Nephron progenitor cell (in vitro differentiated cells): Measurements from ENCODE around the gene PRAC2.
"Not testable (repeated sequence)": the region's sequence is repeated elsewhere in the genome, so short reads cannot be mapped to it uniquely, and the experiment has no call there.

Experiments used
- DNase-seq: peaks from one replicate; pipeline ENCODE4 v3.0.0; 2021
- H3K27ac Mint-ChIP-seq: 2 replicates; pipeline ENCODE4 v1.8.0; 2021; ENCODE audit warnings: mild to moderate bottlenecking, moderate library complexity, mixed read lengths
- H3K27me3 Mint-ChIP-seq: 2 replicates; pipeline ENCODE4 v1.8.0; 2021; ENCODE audit warnings: mild to moderate bottlenecking, low read depth, mixed read lengths; ENCODE audit not compliant: poor library complexity
- H3K36me3 Mint-ChIP-seq: 2 replicates; pipeline ENCODE4 v1.8.0; 2021; ENCODE audit warnings: low read depth, mixed read lengths
- H3K4me1 Mint-ChIP-seq: 2 replicates; pipeline ENCODE4 v1.8.0; 2021; ENCODE audit warnings: mixed read lengths
- H3K4me3 Mint-ChIP-seq: 2 replicates; pipeline ENCODE4 v1.8.0; 2021; ENCODE audit warnings: mild to moderate bottlenecking, moderate library complexity, mixed read lengths
- H3K9me3 Mint-ChIP-seq: 2 replicates; pipeline ENCODE4 v1.8.0; 2021; ENCODE audit warnings: mild to moderate bottlenecking, moderate library complexity, mixed read lengths
- CTCF ChIP-seq: fragments of 200-600 bp; sonication (generic); IDR thresholded peaks from 2 replicates; pipeline ENCODE4 v1.5.0; 2021; ENCODE audit warnings: antibody characterized with exemption

Gene PRAC2

GRCh38 chr17:48711128-48711527 lies 11.9 kb upstream of the PRAC2 start:
- Mint-ChIP-seq H3K36me3 (peaks cover 12% of the 10 kb centered on the region), H3K27me3 (peaks cover 48% of the 10 kb centered on the region), H3K4me1 (peaks cover 15% of the 10 kb centered on the region), H3K9me3 (no peaks in the 10 kb centered on the region), H3K27ac (no peak overlapping the region), H3K4me3 (no peak overlapping the region)
- DNase-seq = no peak
- no peak for TF ChIP-seq CTCF

- peaks cover 74% of the 10 kb centered on the region for H3K27me3 Mint-ChIP-seq
- H3K4me1 Mint-ChIP-seq = peaks cover 32% of the 10 kb centered on the region
- no peak for DNase-seq
- no peak overlapping the region for H3K4me3 Mint-ChIP-seq
- H3K9me3 Mint-ChIP-seq = no peaks in the 10 kb centered on the region
- no peak overlapping the region for H3K27ac Mint-ChIP-seq
- H3K36me3 Mint-ChIP-seq = no peaks in the 10 kb centered on the region
- TF ChIP-seq CTCF = no peak
These were observed 7.2 kb upstream of the PRAC2 start for GRCh38 chr17:48715496-48716399.

GRCh38 chr17:48716549-48716948 lies 6.4 kb upstream of the PRAC2 start:
- H3K36me3 Mint-ChIP-seq, H3K9me3 Mint-ChIP-seq, H3K27ac Mint-ChIP-seq, DNase-seq, H3K4me3 Mint-ChIP-seq: not testable (repeated sequence)
- H3K4me1 Mint-ChIP-seq = peaks cover 32% of the 10 kb centered on the region
- peaks cover 74% of the 10 kb centered on the region for H3K27me3 Mint-ChIP-seq

GRCh38 chr17:48717367-48718226 lies 5.4 kb upstream of the PRAC2 start:
- peaks cover 85% of the 10 kb centered on the region for H3K27me3 Mint-ChIP-seq

GRCh38 chr17:48718227-48718760 lies 4.7 kb upstream of the PRAC2 start:
- no peak for DNase-seq
- Mint-ChIP-seq H3K4me3 (peak overlapping the region; percentile 84), H3K36me3 (no peaks in the 10 kb centered on the region), H3K27me3 (peaks cover 87% of the 10 kb centered on the region), H3K4me1 (peaks cover 34% of the 10 kb centered on the region), H3K27ac (no peak overlapping the region), H3K9me3 (no peaks in the 10 kb centered on the region)
- TF ChIP-seq CTCF = no peak

More at GRCh38 chr17:48717367-48718226, 5.4 kb upstream of the PRAC2 start:
- H3K36me3 Mint-ChIP-seq = no peaks in the 10 kb centered on the region
- DNase-seq = no peak
- TF ChIP-seq CTCF = no peak
- H3K4me3 Mint-ChIP-seq = peak overlapping the region; percentile 38
- no peaks in the 10 kb centered on the region for H3K9me3 Mint-ChIP-seq
- peaks cover 31% of the 10 kb centered on the region for H3K4me1 Mint-ChIP-seq
- no peak overlapping the region for H3K27ac Mint-ChIP-seq
